ENCODE measurements around the gene SH3BP2.

SH3BP2 gene

GRCh38 chr4:2847302-2847871 lies 54.5 kb downstream of the SH3BP2 start:
- in situ Hi-C loops (cut with HindIII; ENCODE audit: low pct_unique_long_range_greater_than_20kb, low sequenced_read_pairs), result no loop called here
- no peak for TF ChIP-seq JUND (IDR thresholded peaks at IDR 0.05; ENCODE audit: low read depth)
- no peak for DNase-seq (ENCODE audit: low read depth in 1 of 2, low spot score in 1 of 2)

GRCh38 chr4:2848449-2848848 lies 55.6 kb downstream of the SH3BP2 start:
- no peak for DNase-seq (ENCODE audit: low read depth in 1 of 2, low spot score in 1 of 2)
- no peak for TF ChIP-seq JUND (IDR thresholded peaks at IDR 0.05; ENCODE audit: low read depth)
- in situ Hi-C loops (cut with HindIII; ENCODE audit: low pct_unique_long_range_greater_than_20kb, low sequenced_read_pairs), result no loop called here

GRCh38 chr4:2849267-2850152 lies 56.6 kb downstream of the SH3BP2 start:
- in situ Hi-C loops (cut with HindIII; ENCODE audit: low pct_unique_long_range_greater_than_20kb, low sequenced_read_pairs), result no loop called here
- no peak for DNase-seq (ENCODE audit: low read depth in 1 of 2, low spot score in 1 of 2)
- TF ChIP-seq JUND (IDR thresholded peaks at IDR 0.05; ENCODE audit: low read depth), result no peak

GRCh38 chr4:2850966-2851798 lies 58.3 kb downstream of the SH3BP2 start:
- no peak for TF ChIP-seq JUND (IDR thresholded peaks at IDR 0.05; ENCODE audit: low read depth)
- in situ Hi-C loops (cut with HindIII; ENCODE audit: low pct_unique_long_range_greater_than_20kb, low sequenced_read_pairs), result no loop called here
- no peak for DNase-seq (ENCODE audit: low read depth in 1 of 2, low spot score in 1 of 2)

GRCh38 chr4:2852481-2852921 lies 59.6 kb downstream of the SH3BP2 start:
- no peak for TF ChIP-seq JUND (IDR thresholded peaks at IDR 0.05; ENCODE audit: low read depth)
- no peak for DNase-seq (ENCODE audit: low read depth in 1 of 2, low spot score in 1 of 2)
- in situ Hi-C loops (cut with HindIII; ENCODE audit: low pct_unique_long_range_greater_than_20kb, low sequenced_read_pairs), result no loop called here

GRCh38 chr4:2855584-2855983 lies 62.7 kb downstream of the SH3BP2 start:
- no peak for TF ChIP-seq JUND (IDR thresholded peaks at IDR 0.05; ENCODE audit: low read depth)
- in situ Hi-C loops (cut with HindIII; ENCODE audit: low pct_unique_long_range_greater_than_20kb, low sequenced_read_pairs), result no loop called here

GRCh38 chr4:2856266-2856665 lies 63.4 kb downstream of the SH3BP2 start:
- TF ChIP-seq JUND (IDR thresholded peaks at IDR 0.05; ENCODE audit: low read depth), result no peak
- DNase-seq (ENCODE audit: low read depth in 1 of 2, low spot score in 1 of 2), result no peak
- in situ Hi-C loops (cut with HindIII; ENCODE audit: low pct_unique_long_range_greater_than_20kb, low sequenced_read_pairs), result no loop called here

More at GRCh38 chr4:2855584-2855983, 62.7 kb downstream of the SH3BP2 start:
- DNase-seq (ENCODE audit: low read depth in 1 of 2, low spot score in 1 of 2), result no peak

- no peak for TF ChIP-seq JUND (IDR thresholded peaks at IDR 0.05; ENCODE audit: low read depth)
- in situ Hi-C loops (cut with HindIII; ENCODE audit: low pct_unique_long_range_greater_than_20kb, low sequenced_read_pairs), result no loop called here
- no peak for DNase-seq (ENCODE audit: low read depth in 1 of 2, low spot score in 1 of 2)
Measured at GRCh38 chr4:2857349-2857927, 64.6 kb downstream of the SH3BP2 start.

GRCh38 chr4:2858451-2859217 lies 65.7 kb downstream of the SH3BP2 start:
- DNase-seq (ENCODE audit: low read depth in 1 of 2, low spot score in 1 of 2), result no peak
- TF ChIP-seq JUND (IDR thresholded peaks at IDR 0.05; ENCODE audit: low read depth), result no peak
- in situ Hi-C loops (cut with HindIII; ENCODE audit: low pct_unique_long_range_greater_than_20kb, low sequenced_read_pairs), result no loop called here

- no peak for TF ChIP-seq JUND (IDR thresholded peaks at IDR 0.05; ENCODE audit: low read depth)
- in situ Hi-C loops (cut with HindIII; ENCODE audit: low pct_unique_long_range_greater_than_20kb, low sequenced_read_pairs), result no loop called here
- no peak for DNase-seq (ENCODE audit: low read depth in 1 of 2, low spot score in 1 of 2)
Measured at GRCh38 chr4:2859514-2859913, 66.6 kb downstream of the SH3BP2 start.

GRCh38 chr4:2860391-2861348 lies 67.8 kb downstream of the SH3BP2 start:
- in situ Hi-C loops (cut with HindIII; ENCODE audit: low pct_unique_long_range_greater_than_20kb, low sequenced_read_pairs), result no loop called here
- no peak for DNase-seq (ENCODE audit: low read depth in 1 of 2, low spot score in 1 of 2)
- no peak for TF ChIP-seq JUND (IDR thresholded peaks at IDR 0.05; ENCODE audit: low read depth)

Data from T47D (cell line).